HFFc6 (cell line): Measurements from ENCODE around the gene UPB1. TPM values are rescaled to one million over a fixed set of nuclear protein-coding genes. Genes with fewer than 3 reads are reported as not detected.

Experiments used
- DNase-seq: peaks from one replicate; pipeline ENCODE4 v3.0.0-alpha.2; 2018
- H3K27ac Mint-ChIP-seq: 2 replicates; pipeline ENCODE4 v1.8.0; 2020; ENCODE audit warnings: mild to moderate bottlenecking, mixed read lengths
- H3K27me3 Mint-ChIP-seq: 2 replicates; pipeline ENCODE4 v1.8.0; 2021; ENCODE audit warnings: mild to moderate bottlenecking, moderate library complexity, mixed read lengths; ENCODE audit not compliant: insufficient read depth
- H3K36me3 Mint-ChIP-seq: 2 replicates; pipeline ENCODE4 v1.8.0; 2021; ENCODE audit warnings: low read depth, mixed read lengths
- H3K4me1 Mint-ChIP-seq: 2 replicates; pipeline ENCODE4 v1.8.0; 2020; ENCODE audit warnings: low read depth, mixed read lengths
- H3K4me3 Mint-ChIP-seq: 2 replicates; pipeline ENCODE4 v1.8.0; 2020; ENCODE audit warnings: mild to moderate bottlenecking, moderate library complexity, mixed read lengths
- H3K9me3 Mint-ChIP-seq: 2 replicates; pipeline ENCODE4 v1.8.0; 2020; ENCODE audit warnings: mild to moderate bottlenecking, mixed read lengths
- CTCF ChIP-seq: fragments of 200-600 bp; sonication (generic); IDR thresholded peaks from 2 replicates; pipeline ENCODE4 v1.5.0; 2021; ENCODE audit warnings: antibody characterized with exemption, mild to moderate bottlenecking
- total RNA-seq, 6 experiments: library from RNA; stranded (reverse); fragmentation: NEBNext Ultra II Directional; extraction: Animal tissue kit (Norgen Biotek cat#: 25700); gene quantifications; 2 replicates in 1 of 6; 3 replicates in 5 of 6; pipeline ENCODE4 v1.2.3, GENCODE V29; 2021

UPB1 gene
- total RNA-seq, 6 experiments from 2014 or later: 0.07 to 0.14 (median 0.12) TPM; not detected in 2

- Mint-ChIP-seq H3K27me3 (peaks cover 6% of the 10 kb centered on the region), H3K4me1 (peaks cover 18% of the 10 kb centered on the region), H3K9me3 (no peaks in the 10 kb centered on the region), H3K4me3 (no peak overlapping the region), H3K36me3 (no peaks in the 10 kb centered on the region), H3K27ac (no peak overlapping the region)
- DNase-seq: no peak
- TF ChIP-seq CTCF: no peak
Observed at GRCh38 chr22:24500277-24500820, 5.2 kb downstream of the UPB1 start.

GRCh38 chr22:24501301-24502005 lies 6.3 kb downstream of the UPB1 start:
- H3K4me1 Mint-ChIP-seq: peaks cover 20% of the 10 kb centered on the region
- no peak overlapping the region for H3K4me3 Mint-ChIP-seq
- no peak overlapping the region for H3K27ac Mint-ChIP-seq
- H3K36me3 Mint-ChIP-seq: no peaks in the 10 kb centered on the region
- TF ChIP-seq CTCF: no peak
- no peaks in the 10 kb centered on the region for H3K9me3 Mint-ChIP-seq
- DNase-seq: no peak
- peaks cover 8% of the 10 kb centered on the region for H3K27me3 Mint-ChIP-seq

- Mint-ChIP-seq H3K4me3 (no peak overlapping the region), H3K9me3 (no peaks in the 10 kb centered on the region), H3K27ac (no peak overlapping the region), H3K4me1 (peaks cover 26% of the 10 kb centered on the region), H3K27me3 (peaks cover 8% of the 10 kb centered on the region), H3K36me3 (no peaks in the 10 kb centered on the region)
- TF ChIP-seq CTCF: no peak
- DNase-seq: no peak
Observed at GRCh38 chr22:24502034-24502433, 6.9 kb downstream of the UPB1 start.

GRCh38 chr22:24502541-24502940 lies 7.4 kb downstream of the UPB1 start:
- H3K27ac Mint-ChIP-seq: no peak overlapping the region
- H3K4me3 Mint-ChIP-seq: no peak overlapping the region
- peaks cover 31% of the 10 kb centered on the region for H3K4me1 Mint-ChIP-seq

GRCh38 chr22:24503137-24503842 lies 8.2 kb downstream of the UPB1 start:
- H3K9me3 Mint-ChIP-seq: no peaks in the 10 kb centered on the region
- H3K27ac Mint-ChIP-seq: no peak overlapping the region
- peaks cover 11% of the 10 kb centered on the region for H3K27me3 Mint-ChIP-seq
- DNase-seq: peak; percentile 46
- no peaks in the 10 kb centered on the region for H3K36me3 Mint-ChIP-seq
- TF ChIP-seq CTCF: peak; percentile 87
- no peak overlapping the region for H3K4me3 Mint-ChIP-seq
- H3K4me1 Mint-ChIP-seq: peaks cover 32% of the 10 kb centered on the region

More at GRCh38 chr22:24502541-24502940, 7.4 kb downstream of the UPB1 start:
- no peaks in the 10 kb centered on the region for H3K9me3 Mint-ChIP-seq
- peaks cover 11% of the 10 kb centered on the region for H3K27me3 Mint-ChIP-seq
- no peaks in the 10 kb centered on the region for H3K36me3 Mint-ChIP-seq
- DNase-seq: no peak
- TF ChIP-seq CTCF: no peak
